Stimulated activated CD4-positive, alpha-beta T cell treated with anti-CD3 and anti-CD28 coated beads, TNF-alpha, amount 100 ng/mL, for 1 hour (primary cell): ENCODE measurements around the gene ST8SIA5.
"Not testable (repeated sequence)": the region's sequence is repeated elsewhere in the genome, so short reads cannot be mapped to it uniquely, and the experiment has no call there.

ENCODE experiments used
- DNase-seq, 3 donors: peaks; one replicate each; pipeline ENCODE4 v3.0.0-alpha.2; 2020; ENCODE audit warnings: low read depth in 3 of 3, low spot score in 1 of 3

Gene ST8SIA5, protein sequence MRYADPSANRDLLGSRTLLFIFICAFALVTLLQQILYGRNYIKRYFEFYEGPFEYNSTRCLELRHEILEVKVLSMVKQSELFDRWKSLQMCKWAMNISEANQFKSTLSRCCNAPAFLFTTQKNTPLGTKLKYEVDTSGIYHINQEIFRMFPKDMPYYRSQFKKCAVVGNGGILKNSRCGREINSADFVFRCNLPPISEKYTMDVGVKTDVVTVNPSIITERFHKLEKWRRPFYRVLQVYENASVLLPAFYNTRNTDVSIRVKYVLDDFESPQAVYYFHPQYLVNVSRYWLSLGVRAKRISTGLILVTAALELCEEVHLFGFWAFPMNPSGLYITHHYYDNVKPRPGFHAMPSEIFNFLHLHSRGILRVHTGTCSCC

DNA sequence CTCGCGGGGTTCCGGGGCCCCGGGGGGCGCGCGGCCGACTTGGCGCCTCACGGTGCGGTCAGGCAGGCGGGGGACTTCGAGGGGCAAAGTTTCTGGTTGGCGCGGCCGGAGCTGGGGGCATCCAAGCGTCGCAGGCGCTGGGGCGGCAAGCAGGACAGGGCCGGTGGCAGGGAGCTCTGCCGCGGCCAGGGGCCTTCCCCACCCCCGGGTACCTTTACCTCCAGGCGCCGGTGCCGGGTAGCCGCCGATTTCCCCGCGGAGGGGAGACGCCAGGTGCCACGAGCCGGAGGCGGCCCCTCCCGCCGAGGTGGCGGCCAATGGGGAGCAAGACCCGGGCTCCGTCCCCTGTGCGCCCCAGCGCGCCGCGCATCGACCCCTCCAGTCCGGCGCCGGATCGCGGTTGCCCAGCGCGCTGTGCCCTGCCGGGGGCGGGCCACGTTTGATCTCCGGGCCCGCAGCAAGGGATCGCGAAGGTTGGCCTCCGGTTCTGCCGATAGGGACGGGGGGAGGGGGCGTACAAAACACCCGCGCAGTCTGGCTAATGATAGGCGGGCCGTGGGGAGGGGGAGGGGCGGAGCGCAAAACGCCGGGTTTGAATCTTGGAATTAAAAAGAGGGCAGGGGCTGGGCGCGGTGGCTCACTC is at the start of gene ST8SIA5:
TSS of gene ST8SIA5 (minus strand) at position 495 of the 643 bp plus-strand sequence. CDS start 545 bp downstream, outside the sequence.
- DNase-seq, result no peak

DNA sequence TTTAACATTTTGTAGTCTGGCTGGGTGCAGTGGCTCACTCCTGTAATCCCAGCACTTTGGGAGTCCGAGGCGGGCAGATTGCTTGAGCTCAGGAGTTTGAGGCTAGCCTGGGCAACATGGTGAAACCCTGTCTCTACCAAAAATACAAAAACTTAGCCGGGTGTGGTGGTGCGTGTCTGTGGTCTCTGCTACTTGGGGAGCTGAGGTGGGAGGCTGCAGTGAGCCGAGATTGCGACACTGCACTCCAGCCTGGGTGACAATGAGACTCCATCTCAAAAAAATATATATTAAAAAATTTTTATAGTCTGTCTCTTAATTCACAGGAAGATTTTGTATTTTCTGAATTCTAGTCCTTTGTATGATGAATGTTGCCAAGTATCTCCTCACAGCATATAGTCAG is 39.1 kb upstream of the ST8SIA5 start:
- DNase-seq, result not testable (repeated sequence)

DNA sequence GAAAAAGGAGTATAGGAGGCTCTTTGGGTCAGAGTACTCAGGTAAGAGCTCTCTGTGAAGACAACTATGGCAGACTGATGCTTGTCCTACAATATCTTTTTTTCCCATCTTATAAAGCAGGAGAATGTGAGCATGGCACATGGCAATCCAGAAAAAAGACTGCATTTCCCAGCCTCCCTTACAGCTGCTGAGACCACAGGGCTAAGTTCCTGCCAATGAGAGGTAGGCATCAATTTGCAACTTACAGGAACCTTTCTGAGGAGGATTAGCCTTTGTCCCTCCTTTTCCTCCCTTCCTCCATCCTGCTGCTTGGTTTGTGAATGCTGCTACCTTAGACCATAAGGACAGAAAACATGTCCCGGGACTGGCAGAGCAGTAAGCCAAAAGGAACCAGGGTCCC is 37.8 kb upstream of the ST8SIA5 start:
- DNase-seq, result no peak

DNA sequence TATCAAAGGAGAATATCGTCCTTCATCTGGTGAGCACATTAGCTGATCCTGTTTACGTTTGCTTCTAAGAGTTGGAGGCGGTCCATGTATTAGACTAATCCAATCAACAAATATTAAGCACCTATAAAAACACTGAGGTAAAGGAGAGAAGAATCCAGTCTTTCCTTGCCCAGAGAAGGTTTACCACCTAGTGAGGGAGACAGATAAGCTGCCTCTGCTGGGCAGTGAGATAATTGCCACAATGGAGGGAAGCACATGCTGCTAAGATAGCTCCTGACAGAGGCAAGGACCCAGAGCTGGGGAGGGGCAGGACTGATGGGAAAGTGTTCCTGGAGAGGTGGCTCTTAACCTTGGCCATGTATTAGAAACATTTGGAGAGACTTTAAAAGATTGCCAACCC is 36.7 kb upstream of the ST8SIA5 start:
- DNase-seq, result no peak

DNA sequence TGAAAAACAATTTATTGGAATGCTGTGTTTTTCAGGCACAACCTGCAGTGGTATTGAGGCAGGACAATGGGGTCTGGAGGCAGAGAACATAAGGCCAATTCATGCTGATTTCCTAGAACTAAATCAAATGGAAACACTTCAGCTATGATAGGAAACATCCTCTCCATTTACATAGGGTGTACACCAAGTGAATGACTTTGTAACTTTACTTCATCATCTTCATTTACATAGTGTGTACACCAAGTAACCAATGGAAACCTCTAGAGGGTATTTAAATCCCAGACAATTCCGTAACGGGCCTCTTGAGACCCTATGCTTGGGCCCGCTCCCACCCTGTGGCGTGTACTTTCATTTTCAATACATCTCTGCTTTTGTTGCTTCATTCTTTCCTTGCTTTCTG is 32.2 kb upstream of the ST8SIA5 start:
- no peak for DNase-seq

DNA sequence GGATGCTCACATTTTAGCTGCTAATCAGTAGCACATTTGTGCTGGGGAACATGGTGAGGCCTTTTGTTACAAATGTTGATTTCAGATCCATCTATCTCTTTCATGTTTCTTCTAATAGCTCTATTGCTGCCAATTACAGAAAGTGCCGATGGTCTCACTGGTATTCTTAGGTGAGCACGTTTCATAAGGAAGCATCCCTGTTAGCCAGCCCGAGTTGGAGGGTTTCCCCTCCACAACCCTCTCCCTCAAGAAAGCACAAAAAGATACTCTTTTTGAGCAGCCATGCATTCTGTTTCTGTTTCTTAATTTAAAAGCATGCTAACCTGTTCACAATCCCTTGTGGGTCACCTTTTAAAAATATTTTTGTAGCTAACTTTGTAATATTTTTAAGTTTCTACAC is 30.8 kb upstream of the ST8SIA5 start:
- no peak for DNase-seq

DNA sequence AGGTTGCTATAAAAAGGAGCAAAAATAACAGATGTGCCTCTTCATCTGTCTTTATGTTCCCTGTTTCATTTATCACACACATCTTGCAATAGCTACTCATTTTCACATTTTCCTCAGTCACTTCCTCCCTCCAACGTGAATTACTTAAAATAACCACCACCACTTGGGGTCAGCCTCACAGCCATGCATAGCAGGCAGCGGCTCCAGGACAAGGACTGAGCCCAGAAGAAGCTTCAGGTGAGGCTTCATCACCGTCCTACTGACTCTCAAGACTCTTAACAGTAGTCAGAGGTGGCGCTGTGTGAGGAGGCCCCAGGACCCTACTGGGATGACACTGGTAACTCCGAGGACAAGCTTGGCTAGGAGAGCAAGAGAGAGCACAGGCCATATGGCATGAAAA is 15.5 kb upstream of the ST8SIA5 start:
- DNase-seq, result no peak

DNA sequence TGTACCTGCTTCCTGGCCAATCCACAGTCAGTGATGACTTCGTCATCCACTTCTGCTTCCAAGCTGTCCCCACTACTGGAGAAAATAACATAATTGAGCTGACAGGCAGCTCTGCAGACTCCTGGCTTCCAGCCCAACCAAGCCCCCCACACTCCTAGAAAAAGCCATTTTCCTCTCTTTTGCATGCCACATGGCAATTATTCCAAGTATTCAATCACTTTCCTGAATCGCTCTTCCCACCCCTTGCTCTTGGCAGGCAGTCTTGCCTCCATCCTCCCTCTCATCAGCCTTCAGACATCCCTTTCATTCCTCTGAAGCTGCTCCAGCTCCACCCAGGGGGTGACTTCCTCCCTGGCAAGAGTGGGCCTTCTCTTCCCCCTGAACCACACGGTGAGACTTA is 14.3 kb upstream of the ST8SIA5 start:
- DNase-seq, result no peak

DNA sequence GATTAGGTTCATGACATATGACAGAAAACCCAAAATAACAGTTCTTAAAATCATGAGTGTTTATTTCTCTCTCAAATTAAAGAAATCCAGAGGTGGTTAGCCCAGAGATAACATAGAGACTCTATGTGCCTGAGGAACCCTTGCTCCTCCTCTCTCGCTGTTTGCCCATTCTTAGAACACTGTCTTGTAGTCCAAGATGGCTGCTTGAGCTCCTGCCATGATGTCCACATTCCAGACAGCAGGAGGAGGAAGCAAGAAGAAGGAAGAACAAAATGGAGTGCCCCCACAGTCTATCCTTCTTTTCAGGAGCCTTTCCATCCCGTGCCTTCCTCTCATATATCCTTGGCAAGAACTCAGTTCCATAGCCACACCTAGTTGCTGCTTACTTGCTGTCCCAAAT is 13.9 kb upstream of the ST8SIA5 start:
- DNase-seq, result no peak

DNA sequence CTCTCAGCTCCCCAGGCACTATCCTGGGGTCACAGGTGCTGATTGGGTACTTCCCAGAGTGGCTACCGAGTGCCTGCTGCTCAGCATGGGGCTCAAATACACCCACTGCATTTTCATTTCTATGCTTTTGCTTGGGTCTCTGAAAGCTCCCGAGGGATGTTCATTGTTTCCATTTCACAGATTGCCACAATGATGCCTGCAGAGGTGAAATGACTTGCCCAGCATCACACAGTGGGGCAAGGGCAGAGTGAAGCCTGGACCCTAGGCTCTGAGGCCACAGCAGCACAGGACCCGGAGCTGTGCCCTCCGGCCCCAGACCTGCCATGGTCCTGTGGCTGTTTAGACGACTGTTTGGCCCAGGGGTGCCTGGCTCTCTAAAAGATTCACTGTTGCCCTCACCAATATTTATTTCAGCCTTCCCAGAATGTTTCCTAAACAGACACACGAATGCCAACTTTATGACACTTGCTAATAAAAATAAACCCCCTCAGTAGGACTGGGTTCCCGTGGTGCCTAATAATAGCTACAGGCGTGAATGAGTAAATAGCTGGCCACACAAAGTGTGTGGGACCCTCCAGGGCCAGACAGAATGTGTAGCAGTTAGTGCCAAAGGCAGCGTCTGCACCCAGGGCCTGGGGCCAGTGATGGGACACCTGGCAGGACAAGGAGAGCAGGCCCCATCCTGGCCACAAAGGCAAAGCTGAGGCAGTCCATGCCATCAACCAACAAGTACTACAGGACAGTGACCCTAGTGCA is 11.5 kb upstream of the ST8SIA5 start:
- DNase-seq, result no peak

DNA sequence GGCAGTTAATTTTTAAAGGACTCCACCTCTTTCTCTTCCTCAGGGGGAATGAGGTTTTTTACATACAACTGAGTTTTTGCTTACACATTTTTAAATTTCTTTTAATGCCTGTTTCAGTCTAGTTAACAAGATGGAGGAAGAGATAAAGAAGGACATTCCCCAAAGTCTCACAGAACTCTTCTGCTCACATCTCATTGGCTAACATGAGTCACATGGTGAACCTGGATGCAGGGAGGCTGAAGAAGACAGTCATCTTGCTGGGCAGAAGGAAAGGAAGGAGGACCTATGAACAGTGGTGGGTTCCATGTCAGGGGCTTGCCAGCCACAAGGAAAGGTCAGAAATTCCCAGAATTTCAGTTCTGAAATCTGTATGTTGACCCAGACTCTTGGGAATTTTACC is 10.4 kb upstream of the ST8SIA5 start:
- DNase-seq, result no peak

DNA sequence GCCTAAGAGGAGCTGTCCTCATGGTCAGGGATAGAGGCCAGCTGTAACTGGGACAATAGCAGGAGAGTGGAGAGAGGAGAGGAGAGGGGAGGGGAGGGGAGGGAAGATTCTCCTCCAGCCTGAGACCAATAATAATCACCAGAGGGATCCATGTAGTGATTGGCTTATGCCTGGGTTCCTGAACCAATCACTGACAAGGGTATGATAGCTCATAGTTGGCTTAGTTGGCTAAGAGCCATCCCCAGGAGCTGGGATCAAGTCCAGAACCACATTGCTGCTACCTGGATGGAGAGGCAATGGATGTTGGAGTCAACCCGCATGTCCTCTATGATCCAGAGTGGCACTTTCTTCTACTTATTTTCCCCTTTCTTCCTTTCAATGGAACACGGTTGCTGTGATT is 7.7 kb upstream of the ST8SIA5 start:
- no peak for DNase-seq

DNA sequence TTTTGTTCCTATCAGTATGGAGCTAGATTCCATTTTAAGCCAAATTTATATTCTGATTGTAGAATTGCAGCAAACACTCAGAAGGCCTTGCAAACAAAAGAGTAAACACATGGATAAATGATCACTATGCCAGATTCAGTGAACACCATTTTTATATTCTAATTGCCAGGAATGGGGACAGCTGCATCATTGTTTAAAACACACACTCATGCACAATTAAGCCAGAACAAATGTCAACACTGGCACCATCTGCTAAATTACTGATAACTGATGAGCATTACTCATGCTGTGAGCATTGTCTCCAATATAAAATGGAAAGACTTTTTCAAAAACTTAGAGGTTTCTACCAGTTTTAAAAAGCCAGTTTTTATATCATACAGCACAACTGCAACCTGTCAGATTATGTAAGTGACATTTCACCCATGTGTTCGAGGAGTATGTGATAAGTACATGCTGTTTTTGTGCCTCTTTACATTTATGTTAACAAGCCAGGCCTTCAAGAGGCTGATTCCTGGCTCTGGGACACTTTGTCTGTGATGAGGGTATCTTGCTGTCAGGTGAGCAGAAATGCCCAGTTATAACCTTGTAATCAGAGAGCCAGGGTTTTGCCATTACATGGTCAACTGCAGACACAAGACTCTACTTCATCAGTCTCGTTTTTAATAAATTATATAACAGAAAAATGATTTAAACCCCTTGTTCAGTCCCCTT is 4.4 kb upstream of the ST8SIA5 start:
- no peak for DNase-seq

DNA sequence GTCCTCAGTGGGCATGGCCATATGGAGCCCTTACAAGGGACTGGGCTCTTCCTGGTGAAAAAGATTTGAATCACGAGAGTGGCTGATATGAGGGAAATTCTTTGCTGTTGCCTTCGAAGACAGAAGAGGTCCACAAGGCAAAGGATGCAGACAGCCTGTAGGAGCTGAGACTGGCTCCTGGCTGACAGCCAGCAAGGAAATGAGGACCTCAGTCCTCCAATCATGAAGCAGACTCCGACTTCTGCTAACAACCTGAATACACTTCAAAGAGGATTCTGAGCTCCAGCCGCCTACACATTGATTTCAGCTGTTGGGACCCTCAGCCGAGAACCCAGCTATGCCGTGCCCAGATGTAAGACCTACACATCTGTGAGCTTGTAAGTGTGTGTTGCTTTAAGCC is 3.0 kb upstream of the ST8SIA5 start:
- no peak for DNase-seq

DNA sequence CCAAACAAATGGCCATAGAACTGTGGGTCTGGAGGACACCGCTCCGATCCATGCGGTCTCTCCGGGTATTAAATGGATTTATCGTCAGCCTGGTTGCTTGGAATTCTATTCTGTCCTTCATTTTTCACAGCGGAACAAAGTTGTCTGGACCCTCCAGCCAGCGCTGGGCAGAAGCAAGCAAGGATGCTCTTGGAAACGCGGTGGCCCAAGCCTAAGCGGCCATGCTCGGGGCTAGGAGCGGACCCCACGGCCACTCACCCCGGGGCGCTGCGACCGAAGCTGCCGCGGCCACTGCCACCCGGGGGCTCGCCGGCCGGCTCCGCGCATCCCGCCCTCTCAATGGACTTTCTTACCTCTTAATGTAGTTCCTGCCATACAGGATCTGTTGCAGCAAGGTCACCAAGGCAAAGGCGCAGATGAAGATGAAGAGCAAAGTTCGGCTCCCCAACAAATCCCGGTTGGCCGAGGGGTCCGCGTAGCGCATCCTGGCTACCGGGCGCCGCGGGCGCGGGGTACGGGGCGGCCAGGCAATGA is 761 bp downstream of the ST8SIA5 start:
- no peak for DNase-seq

DNA sequence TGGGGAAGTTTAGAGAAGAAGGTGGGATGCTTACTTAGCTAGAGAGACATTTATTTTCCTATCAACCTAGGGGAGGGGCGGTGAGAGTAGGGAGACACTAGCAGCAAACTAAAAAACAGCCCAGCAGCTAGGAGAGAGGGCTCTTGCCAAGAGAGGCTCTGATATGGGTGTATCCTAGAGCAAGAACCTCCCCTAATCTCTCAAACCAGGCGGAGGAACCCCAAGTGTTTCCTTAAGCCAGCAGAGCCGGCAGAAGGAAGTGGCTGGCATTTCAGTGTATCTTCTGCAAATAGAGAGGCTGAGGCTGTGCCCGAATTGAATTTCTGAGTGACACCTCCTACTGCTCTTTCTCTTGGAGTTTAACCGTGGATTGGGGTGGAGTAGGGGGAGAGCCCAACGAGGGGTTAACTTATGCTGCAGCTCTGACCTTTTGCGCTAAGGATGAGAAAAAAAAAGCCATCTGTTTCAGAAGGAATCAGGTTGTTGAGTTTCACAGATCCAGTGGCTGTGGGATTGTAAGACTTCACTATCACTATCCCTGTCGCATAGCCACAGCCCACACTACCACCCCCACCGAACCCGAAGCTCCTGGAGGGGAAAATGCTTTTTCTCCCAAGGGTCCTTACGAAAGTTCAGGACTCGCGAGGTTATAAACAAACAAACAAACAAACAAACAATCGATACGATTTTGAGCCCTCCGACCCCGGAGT is 1.4 kb downstream of the ST8SIA5 start:
- no peak for DNase-seq

DNA sequence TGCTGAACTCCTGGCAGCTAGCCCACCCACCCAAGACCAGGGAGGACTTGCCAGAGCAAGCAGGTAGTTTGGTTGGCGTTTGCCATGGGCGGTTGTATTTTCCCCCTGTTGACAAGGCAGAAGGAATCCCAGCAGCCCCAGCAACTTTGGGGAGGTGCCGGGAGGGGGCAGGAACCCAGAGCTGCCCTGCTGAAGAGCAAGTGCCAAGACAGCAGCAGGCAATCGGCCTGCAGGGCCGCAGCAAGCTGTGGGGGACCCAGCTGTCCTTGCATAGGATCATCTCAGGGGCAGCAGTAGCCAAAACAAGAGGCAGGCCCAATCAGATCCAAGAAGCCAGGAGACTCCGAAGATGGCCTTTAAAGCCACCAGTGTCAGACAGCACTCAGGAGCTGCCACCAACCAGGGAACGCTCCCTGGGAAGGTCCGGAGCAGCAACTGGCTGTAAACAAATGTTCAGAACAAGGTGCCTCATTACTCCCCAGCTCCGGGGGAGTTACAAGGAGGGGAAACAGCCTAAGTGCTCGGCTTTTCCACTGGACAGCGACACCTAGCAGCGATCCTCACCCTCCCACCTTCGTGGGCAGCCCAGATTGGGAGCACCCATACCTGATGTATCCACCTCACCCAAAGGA is 2.1 kb downstream of the ST8SIA5 start:
- no peak for DNase-seq

DNA sequence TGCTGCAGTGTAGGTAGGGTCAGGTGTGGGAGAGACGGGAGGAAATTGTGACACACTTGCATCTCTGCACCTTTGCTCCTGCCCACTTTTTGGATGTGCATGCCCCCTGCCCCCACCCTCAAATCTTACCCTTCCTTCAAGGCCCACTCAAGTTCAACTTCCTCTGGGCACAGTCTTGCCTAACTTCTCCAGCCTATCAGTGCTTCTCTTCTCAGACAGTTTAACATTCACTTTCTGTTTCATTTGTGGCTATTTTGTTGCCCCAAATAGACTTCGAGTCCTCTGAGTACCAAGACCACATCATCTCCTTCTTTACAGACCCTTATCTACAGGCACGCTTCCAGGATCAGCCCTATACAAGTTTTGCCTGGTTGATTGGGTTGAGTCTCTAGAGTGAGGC is 2.7 kb downstream of the ST8SIA5 start:
- no peak for DNase-seq

DNA sequence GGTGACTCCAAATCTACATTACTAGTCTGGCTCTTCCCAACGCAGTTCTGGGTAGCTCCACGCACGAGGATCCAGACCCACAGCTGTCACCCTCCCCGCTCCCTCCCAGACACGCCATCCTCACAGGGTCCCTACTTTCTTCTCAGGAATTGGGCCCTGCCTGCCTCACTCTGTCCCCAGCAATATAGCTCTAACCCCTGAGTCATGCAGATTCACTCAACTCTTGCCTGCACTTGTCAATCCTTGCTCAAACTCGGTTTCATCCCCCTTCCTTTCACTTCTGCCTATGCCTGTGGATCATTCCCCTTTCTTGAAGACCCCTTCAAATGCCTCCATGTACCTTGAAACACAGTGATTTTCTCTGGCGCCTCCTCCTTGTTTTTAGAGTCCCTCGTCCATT is 5.0 kb downstream of the ST8SIA5 start:
- no peak for DNase-seq

DNA sequence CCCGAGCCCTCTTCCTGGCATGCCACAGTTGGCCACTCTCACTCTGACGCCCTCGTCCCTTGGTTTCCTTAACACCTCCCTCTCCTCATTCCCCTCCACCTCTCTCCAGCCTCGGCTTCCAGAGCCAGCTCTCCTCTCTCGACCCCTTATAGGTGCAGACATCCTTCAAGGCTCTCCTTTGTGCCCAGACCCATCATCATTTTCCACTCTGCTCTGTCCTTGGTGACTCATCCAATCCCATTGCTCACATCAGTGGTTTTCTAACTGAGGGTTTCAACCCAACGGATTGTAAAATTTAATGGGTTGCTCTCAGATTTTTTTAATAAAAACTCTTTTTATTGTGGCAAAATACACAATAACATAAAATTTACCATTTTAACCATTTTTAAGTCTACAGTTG is 6.2 kb downstream of the ST8SIA5 start:
- no peak for DNase-seq
